ENCODE measurements around the gene SSBP2. TPM values are rescaled to one million over a fixed set of nuclear protein-coding genes. Genes with fewer than 3 reads are reported as not detected.

SSBP2 gene
- total RNA-seq, 1 experiment from 2014 or later = 13.8 TPM

GRCh38 chr5:81773574-81773973 lies 22.7 kb upstream of the SSBP2 start:
- no peaks in the 10 kb centered on the region for H3K9me3 ChIP-seq
- no peak for DNase-seq
- H3K27me3 ChIP-seq = no peaks in the 10 kb centered on the region
- no peak overlapping the region for H3K4me3 ChIP-seq
- H3K36me3 ChIP-seq = no peaks in the 10 kb centered on the region

DNA sequence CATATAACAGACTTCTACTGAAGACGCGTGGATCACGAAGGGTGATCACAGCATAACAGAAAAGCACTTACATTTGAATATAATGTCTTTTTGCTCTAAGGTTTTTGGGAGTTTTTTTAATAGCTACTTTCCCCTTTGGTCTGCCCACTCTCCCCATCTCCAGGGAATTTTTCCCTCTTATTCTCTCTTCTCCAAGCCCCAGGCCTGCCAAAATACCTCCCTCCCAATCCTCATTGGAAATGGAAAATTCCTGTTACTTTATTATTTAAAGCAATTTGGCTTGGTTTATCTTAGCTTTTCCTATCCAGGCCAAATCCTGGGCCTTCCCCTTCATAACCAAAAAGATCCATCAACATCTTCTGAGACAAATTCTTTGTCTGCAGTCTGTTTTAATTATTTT lies 22.3 kb upstream of the SSBP2 start:
- Histone ChIP-seq H3K4me3 (no peak overlapping the region), H3K9me3 (no peaks in the 10 kb centered on the region), H3K36me3 (no peaks in the 10 kb centered on the region), H3K27me3 (no peaks in the 10 kb centered on the region)
- DNase-seq = no peak

DNA sequence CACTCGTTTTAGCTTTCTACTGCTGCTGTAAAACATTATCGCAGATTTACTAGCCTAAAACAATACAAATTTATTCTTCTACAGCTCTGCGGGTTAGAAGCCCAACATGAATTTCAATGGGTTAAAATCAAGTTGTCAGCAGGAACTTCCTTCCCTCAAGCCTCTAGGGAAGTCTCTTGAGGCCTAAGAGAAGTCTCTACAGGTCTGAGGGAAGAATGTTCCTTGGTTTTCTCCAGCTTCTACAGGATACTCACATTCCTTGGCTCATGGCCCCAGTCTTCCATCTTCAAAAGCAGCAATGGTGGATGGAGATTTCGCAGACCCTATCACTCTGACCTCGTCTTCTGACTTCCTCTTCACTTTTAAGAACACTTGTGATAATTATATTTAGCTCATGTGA lies 21.6 kb upstream of the SSBP2 start:
- DNase-seq = no peak
- H3K4me3 ChIP-seq = no peak overlapping the region
- no peaks in the 10 kb centered on the region for H3K27me3 ChIP-seq
- no peaks in the 10 kb centered on the region for H3K36me3 ChIP-seq
- no peaks in the 10 kb centered on the region for H3K9me3 ChIP-seq

GRCh38 chr5:81768935-81769452 lies 18.1 kb upstream of the SSBP2 start:
- H3K9me3 ChIP-seq = no peaks in the 10 kb centered on the region
- H3K4me3 ChIP-seq = no peak overlapping the region
- H3K27me3 ChIP-seq = no peaks in the 10 kb centered on the region
- peak; percentile 25 for DNase-seq
- no peaks in the 10 kb centered on the region for H3K36me3 ChIP-seq

- no peaks in the 10 kb centered on the region for H3K27me3 ChIP-seq
- DNase-seq = no peak
- no peaks in the 10 kb centered on the region for H3K36me3 ChIP-seq
- no peak overlapping the region for H3K4me3 ChIP-seq
- no peaks in the 10 kb centered on the region for H3K9me3 ChIP-seq
Measured at GRCh38 chr5:81767938-81768337, 17.0 kb upstream of the SSBP2 start.

GRCh38 chr5:81767097-81767496 lies 16.2 kb upstream of the SSBP2 start:
- no peak for DNase-seq
- Histone ChIP-seq H3K36me3 (no peaks in the 10 kb centered on the region), H3K27me3 (no peaks in the 10 kb centered on the region), H3K4me3 (no peak overlapping the region), H3K9me3 (no peaks in the 10 kb centered on the region)

DNA sequence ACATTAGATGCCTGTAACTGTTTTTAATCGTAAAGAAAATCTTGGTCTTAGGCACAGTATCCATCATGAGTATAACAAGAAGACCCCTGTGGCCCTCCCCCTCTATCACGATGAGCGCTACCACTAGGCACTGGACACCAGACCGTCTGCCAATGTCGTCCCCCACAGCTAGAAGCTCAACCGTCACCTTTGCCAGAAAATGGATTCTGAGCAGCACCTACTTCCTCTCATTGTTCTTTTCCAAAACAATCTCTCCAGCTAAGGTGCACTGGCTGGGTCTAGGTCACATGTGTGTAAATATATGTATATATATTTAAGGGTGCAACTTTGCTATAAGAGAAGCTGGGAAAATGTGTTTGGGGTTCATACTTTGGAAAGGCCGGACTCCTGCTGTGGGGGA lies 15.7 kb upstream of the SSBP2 start:
- DNase-seq = no peak
- Histone ChIP-seq H3K27me3 (no peaks in the 10 kb centered on the region), H3K4me3 (no peak overlapping the region), H3K9me3 (no peaks in the 10 kb centered on the region), H3K36me3 (no peaks in the 10 kb centered on the region)

GRCh38 chr5:81763294-81763928 lies 12.5 kb upstream of the SSBP2 start:
- Histone ChIP-seq H3K9me3 (no peaks in the 10 kb centered on the region), H3K27me3 (no peaks in the 10 kb centered on the region), H3K4me3 (no peak overlapping the region), H3K36me3 (no peaks in the 10 kb centered on the region)
- no peak for DNase-seq

DNA sequence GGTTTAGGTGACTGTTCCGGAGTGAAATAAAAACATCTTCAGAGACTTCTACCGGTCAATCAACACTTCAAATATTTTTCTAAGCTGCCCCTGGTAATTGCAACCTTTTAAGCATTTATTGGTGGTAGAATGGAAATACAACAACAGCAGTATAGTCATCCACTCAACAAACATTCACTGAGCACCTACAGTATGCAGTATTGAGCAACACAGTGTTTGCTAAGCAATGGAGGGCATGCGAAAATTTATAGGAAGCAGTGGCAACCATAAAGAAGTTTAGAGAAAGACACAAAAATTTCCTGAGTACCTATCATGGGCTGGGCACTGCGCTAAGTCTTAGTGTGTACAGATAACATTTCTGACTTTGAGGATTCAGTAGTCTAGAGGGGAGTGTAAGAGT lies 12.0 kb upstream of the SSBP2 start:
- Histone ChIP-seq H3K36me3 (no peaks in the 10 kb centered on the region), H3K4me3 (no peak overlapping the region), H3K9me3 (no peaks in the 10 kb centered on the region), H3K27me3 (no peaks in the 10 kb centered on the region)
- no peak for DNase-seq

DNA sequence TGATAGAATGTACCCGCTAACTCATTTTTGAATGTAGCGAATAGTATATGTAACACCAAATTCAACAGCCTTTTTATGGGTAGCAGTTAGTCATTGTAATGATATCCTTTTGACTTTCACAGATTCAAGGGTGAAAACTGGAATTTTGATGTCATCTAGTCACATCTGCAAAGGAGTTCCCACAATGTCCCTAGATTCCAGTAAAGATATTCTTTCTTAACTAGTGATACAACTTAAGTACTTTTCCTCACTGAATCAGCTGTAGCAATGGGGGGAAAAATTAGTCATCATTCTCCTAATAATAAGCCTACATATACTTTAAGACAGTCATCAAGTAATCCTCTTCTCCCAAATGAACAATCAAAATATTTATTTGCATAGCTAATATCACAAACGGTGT lies 11.5 kb upstream of the SSBP2 start:
- no peak for DNase-seq
- Histone ChIP-seq H3K9me3 (no peaks in the 10 kb centered on the region), H3K27me3 (no peaks in the 10 kb centered on the region), H3K36me3 (no peaks in the 10 kb centered on the region), H3K4me3 (no peak overlapping the region)

DNA sequence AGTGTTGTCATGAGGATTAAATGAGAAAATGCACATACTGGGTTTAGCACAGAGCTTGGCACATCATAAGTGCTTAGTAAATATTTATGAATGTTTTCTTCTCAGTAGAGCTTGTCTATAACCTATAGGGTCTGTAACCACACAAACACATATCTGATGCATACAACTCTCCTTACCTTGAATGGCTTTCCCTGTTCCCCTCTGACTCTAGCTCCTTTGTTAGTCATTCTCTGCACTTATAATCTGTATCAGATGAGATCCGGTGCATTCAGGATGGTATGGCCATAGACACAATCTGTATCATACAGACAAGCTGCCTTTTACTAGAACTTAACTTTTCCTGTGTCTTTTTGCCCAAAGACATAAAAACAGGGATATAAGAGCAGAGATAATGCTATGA lies 11.1 kb upstream of the SSBP2 start:
- Histone ChIP-seq H3K4me3 (no peak overlapping the region), H3K9me3 (no peaks in the 10 kb centered on the region), H3K36me3 (no peaks in the 10 kb centered on the region), H3K27me3 (no peaks in the 10 kb centered on the region)
- DNase-seq = no peak

DNA sequence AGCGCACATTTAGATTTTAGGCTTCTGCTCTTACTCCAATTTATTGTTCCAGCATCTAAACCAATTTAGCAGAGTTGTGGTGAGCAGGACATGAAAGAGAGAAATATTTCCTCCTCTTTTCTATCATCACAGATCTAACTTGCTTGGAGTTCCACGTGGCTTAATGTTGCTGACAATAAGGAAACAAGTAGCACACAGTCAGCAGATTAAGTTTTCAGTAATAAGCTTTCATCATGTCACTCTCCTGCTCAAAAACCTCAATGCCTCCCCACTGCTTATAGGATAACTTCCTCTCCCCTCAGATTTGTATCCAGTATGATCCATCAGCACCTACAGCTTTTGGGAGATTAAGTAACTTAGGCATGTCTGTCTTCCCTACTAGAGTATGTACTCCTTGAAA lies 10.4 kb upstream of the SSBP2 start:
- no peaks in the 10 kb centered on the region for H3K36me3 ChIP-seq
- DNase-seq = no peak
- no peaks in the 10 kb centered on the region for H3K9me3 ChIP-seq
- no peaks in the 10 kb centered on the region for H3K27me3 ChIP-seq
- no peak overlapping the region for H3K4me3 ChIP-seq

DNA sequence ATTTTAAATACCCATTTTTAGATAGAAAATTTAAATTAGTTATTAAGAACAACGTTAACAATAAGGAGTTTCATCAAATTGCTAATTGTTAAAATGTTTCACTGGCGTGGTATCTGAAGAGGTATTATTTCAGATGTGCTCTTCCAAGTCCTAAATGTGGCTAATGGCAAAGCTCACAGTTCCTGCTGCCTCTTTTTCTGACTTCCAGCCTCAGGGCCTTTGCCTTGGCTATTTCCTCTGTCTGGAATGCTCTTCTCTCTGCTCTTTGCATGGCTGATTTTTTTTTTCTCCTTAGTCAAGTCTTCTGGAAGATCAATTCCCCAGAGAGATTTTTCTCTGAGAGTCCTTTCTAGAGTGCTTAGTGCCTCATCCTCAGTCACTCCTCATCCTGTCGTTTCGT lies 9.6 kb upstream of the SSBP2 start:
- H3K4me3 ChIP-seq = no peak overlapping the region
- H3K9me3 ChIP-seq = no peaks in the 10 kb centered on the region
- no peaks in the 10 kb centered on the region for H3K27me3 ChIP-seq
- DNase-seq = no peak
- H3K36me3 ChIP-seq = no peaks in the 10 kb centered on the region

GRCh38 chr5:81759632-81760005 lies 8.7 kb upstream of the SSBP2 start:
- Histone ChIP-seq H3K9me3 (no peaks in the 10 kb centered on the region), H3K36me3 (no peaks in the 10 kb centered on the region), H3K4me3 (no peak overlapping the region), H3K27me3 (no peaks in the 10 kb centered on the region)
- no peak for DNase-seq

- Histone ChIP-seq H3K9me3 (no peaks in the 10 kb centered on the region), H3K4me3 (no peak overlapping the region), H3K36me3 (no peaks in the 10 kb centered on the region)
Measured at GRCh38 chr5:81757404-81757803, 6.5 kb upstream of the SSBP2 start.

DNA sequence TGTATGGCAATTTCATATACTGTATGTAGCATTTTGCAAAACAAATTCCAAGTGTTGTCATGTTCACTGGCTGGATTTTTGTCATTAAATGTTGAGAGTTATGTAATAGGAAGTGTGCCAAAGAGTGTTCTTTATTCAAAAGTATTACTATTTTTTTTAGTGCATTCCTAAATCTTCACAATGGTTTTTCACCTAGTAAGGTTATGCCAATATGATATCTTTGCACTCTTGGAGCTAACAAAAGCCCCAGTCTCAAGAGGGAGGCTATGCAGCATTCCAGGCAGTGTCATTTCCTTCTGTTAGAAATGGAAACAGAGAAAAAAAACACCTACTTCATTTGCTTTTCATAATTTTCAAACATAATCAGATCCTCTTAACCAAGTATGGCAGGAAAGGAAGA lies 5.1 kb upstream of the SSBP2 start:
- DNase-seq = no peak
- H3K36me3 ChIP-seq = no peaks in the 10 kb centered on the region
- no peaks in the 10 kb centered on the region for H3K9me3 ChIP-seq
- no peak overlapping the region for H3K4me3 ChIP-seq
- H3K27me3 ChIP-seq = no peaks in the 10 kb centered on the region

More at GRCh38 chr5:81757404-81757803, 6.5 kb upstream of the SSBP2 start:
- no peak for DNase-seq
- H3K27me3 ChIP-seq = no peaks in the 10 kb centered on the region

DNA sequence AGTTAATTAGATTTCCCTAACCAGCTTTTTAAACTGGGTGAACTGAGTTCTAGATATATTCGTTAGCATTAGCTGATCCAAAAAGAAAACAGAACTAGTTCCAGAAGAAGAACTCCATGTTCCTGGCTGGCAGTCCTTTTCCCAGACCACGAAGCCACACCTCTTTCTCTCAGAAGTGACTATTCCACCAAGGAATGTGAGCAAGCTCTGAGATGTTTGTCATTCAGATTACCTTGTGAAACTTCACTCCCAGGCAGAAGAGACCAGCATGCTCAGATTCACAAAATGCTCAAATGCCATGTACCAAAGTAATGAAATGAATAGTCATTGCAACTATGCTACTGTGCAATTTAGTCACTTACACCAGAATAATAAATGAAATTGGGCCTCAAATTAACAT lies 4.4 kb upstream of the SSBP2 start:
- Histone ChIP-seq H3K9me3 (no peaks in the 10 kb centered on the region), H3K27me3 (no peaks in the 10 kb centered on the region), H3K36me3 (no peaks in the 10 kb centered on the region), H3K4me3 (no peak overlapping the region)
- DNase-seq = peak; percentile 74

- H3K4me3 ChIP-seq = no peak overlapping the region
- no peaks in the 10 kb centered on the region for H3K9me3 ChIP-seq
- H3K36me3 ChIP-seq = no peaks in the 10 kb centered on the region
- DNase-seq = no peak
- no peaks in the 10 kb centered on the region for H3K27me3 ChIP-seq
Measured at GRCh38 chr5:81754621-81755020, 3.7 kb upstream of the SSBP2 start.

- Histone ChIP-seq H3K9me3 (no peaks in the 10 kb centered on the region), H3K4me3 (no peak overlapping the region), H3K36me3 (no peaks in the 10 kb centered on the region), H3K27me3 (no peaks in the 10 kb centered on the region)
- no peak for DNase-seq
Measured at GRCh38 chr5:81753429-81753828, 2.5 kb upstream of the SSBP2 start.
